OCI-LY7 (cell line): ENCODE data around the gene ARAP3.
A peak's percentile ranks its signal among the peaks of the same experiment; 100 is the strongest.

ENCODE experiments used
- EZH2phosphoT487 ChIP-seq: fragments of 200-600 bp; sonication (generic); IDR thresholded peaks from 2 replicates; pipeline ENCODE4 v1.6.1; 2018; ENCODE audit warnings: low read depth, borderline replicate concordance, mild to moderate bottlenecking, mixed run types, antibody characterized with exemption, low read length, moderate library complexity, mixed read lengths
- TF ChIP-seq, protein P1 (sequence below): fragments of 200-600 bp; sonication (generic); conservative IDR thresholded peaks from 2 replicates; pipeline ENCODE4 v1.5.1; 2014; ENCODE audit warnings: mild to moderate bottlenecking, antibody characterized with exemption, low read length, moderate library complexity, mixed read lengths

DNA sequence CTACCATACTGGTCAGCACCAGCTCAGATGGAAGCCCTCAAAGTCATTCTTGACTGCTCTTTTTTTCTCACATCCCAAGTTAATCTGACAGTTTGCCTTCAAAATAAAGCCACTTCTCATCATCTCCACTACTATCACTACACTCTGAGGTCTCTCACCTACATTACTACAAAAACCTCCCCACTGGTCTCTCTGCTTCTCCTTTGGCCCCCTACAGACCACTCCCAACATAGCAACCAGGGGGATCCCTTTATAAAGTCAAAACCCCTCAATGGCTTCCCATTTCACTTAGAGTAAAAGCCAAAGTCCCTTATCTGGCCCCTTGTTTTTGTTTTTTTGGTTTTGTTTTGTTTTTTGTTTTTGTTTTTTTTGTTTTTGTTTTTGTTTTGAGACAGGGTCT is 4.6 kb downstream of the ARAP3 start:
- TF ChIP-seq, protein P1, sequence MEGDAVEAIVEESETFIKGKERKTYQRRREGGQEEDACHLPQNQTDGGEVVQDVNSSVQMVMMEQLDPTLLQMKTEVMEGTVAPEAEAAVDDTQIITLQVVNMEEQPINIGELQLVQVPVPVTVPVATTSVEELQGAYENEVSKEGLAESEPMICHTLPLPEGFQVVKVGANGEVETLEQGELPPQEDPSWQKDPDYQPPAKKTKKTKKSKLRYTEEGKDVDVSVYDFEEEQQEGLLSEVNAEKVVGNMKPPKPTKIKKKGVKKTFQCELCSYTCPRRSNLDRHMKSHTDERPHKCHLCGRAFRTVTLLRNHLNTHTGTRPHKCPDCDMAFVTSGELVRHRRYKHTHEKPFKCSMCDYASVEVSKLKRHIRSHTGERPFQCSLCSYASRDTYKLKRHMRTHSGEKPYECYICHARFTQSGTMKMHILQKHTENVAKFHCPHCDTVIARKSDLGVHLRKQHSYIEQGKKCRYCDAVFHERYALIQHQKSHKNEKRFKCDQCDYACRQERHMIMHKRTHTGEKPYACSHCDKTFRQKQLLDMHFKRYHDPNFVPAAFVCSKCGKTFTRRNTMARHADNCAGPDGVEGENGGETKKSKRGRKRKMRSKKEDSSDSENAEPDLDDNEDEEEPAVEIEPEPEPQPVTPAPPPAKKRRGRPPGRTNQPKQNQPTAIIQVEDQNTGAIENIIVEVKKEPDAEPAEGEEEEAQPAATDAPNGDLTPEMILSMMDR = peak; percentile 66
- no peak for TF ChIP-seq EZH2phosphoT487
